ENCODE results near the gene SMIM12. TPM values are rescaled to one million over a fixed set of nuclear protein-coding genes. Genes with fewer than 3 reads are reported as not detected.

Gene SMIM12
- total and polyA plus RNA-seq, 3 donors from 2014 or later, result 25.8 to 52.3 (median 27.1) TPM

DNA sequence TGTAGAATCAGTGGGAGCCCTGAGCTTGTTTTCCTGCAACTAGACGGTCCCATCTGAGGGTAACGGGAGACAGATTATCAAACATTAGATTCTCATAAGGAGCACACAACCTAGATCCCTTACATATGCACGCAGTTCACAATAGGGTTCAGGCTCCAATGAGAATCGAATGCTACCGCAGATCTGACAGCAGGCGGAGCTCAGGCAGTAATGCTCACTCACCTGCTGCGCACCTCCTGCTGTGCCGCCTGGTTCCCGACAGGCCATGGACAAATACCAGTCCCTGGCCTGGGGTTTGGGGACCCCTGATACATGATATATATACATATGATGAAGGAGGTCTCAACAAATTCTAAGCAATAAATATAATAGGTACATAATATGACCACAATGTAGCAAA is 19.7 kb upstream of the SMIM12 start:
- no peak overlapping the region for H3K27ac ChIP-seq
- no peak for TF ChIP-seq POLR2A (IDR thresholded peaks at IDR 0.05)
- TF ChIP-seq, protein P1, sequence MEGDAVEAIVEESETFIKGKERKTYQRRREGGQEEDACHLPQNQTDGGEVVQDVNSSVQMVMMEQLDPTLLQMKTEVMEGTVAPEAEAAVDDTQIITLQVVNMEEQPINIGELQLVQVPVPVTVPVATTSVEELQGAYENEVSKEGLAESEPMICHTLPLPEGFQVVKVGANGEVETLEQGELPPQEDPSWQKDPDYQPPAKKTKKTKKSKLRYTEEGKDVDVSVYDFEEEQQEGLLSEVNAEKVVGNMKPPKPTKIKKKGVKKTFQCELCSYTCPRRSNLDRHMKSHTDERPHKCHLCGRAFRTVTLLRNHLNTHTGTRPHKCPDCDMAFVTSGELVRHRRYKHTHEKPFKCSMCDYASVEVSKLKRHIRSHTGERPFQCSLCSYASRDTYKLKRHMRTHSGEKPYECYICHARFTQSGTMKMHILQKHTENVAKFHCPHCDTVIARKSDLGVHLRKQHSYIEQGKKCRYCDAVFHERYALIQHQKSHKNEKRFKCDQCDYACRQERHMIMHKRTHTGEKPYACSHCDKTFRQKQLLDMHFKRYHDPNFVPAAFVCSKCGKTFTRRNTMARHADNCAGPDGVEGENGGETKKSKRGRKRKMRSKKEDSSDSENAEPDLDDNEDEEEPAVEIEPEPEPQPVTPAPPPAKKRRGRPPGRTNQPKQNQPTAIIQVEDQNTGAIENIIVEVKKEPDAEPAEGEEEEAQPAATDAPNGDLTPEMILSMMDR (IDR thresholded peaks at IDR 0.05), result no peak
- H3K27me3 ChIP-seq, result no peaks in the 10 kb centered on the region
- H3K36me3 ChIP-seq (ENCODE audit: low read depth, missing control alignments), result no peaks in the 10 kb centered on the region
- no peaks in the 10 kb centered on the region for H3K4me1 ChIP-seq
- WGBS, 2 donors, result 43 to 59% methylated on average over 9 of the region's 9 CpGs
- DNase-seq, result no peak
- intact Hi-C loops (cut with DNase I; ENCODE audit: low total_unique reads), result loop anchor here (10.0 kb wide), 1 partner anchor 106 kb away; the partner anchor contains the start of gene TMEM35B
- H3K4me3 ChIP-seq, result no peak overlapping the region
- H3K9me3 ChIP-seq, result no peaks in the 10 kb centered on the region

GRCh38 chr1:34876406-34876805 is 16.9 kb upstream of the SMIM12 start:
- Histone ChIP-seq H3K4me1 (no peaks in the 10 kb centered on the region), H3K4me3 (no peak overlapping the region), H3K27ac (no peak overlapping the region), H3K9me3 (no peaks in the 10 kb centered on the region), H3K36me3 (ENCODE audit: low read depth, missing control alignments) (no peaks in the 10 kb centered on the region), H3K27me3 (no peaks in the 10 kb centered on the region)
- intact Hi-C loops (cut with DNase I; ENCODE audit: low total_unique reads), result loop anchor here (10.0 kb wide), 1 partner anchor 108 kb away; the partner anchor contains the start of gene TMEM35B
- 86% methylated on average over 7 of the region's 7 CpGs for WGBS, 2 donors
- TF ChIP-seq, protein P1 (IDR thresholded peaks at IDR 0.05), result no peak
- TF ChIP-seq POLR2A (IDR thresholded peaks at IDR 0.05), result no peak
- no peak for DNase-seq

DNA sequence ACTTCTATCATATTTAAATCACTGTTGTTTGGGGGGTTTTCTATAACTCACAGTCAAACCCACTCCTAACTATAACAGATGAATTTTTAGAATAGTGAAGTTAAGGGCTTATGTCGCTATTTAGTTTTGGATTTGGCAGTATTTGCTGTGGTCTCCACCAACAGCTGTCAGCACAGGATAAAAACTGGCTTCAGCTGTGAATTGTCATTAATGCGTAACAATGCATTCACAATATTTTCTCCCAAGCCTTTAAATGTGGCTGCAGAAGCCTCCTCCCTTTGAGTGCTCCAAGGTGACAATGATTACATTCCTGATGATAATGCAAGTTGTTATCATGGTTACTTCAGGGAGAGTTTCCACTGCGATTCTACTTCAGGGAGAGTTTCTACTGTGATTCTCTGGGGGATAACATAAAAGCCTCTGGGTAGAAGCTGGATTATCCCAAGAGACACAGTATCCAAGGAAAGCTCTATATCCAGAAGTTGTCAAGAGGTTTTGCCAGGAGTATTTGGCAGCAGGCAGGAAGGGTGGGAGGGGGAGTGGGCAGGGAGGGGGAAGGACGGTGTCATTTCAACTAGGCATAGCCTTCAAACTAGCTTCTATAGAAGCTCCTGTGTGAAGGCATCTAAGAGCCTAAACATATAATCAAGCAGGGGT is 14.9 kb upstream of the SMIM12 start:
- WGBS, 2 donors, result 58 to 68% methylated on average over 4 of the region's 4 CpGs
- Histone ChIP-seq H3K27ac (no peak overlapping the region), H3K27me3 (no peaks in the 10 kb centered on the region), H3K36me3 (ENCODE audit: low read depth, missing control alignments) (no peaks in the 10 kb centered on the region), H3K9me3 (no peaks in the 10 kb centered on the region), H3K4me1 (no peaks in the 10 kb centered on the region), H3K4me3 (no peak overlapping the region)
- TF ChIP-seq, protein P1 (IDR thresholded peaks at IDR 0.05), result no peak
- no peak for TF ChIP-seq POLR2A (IDR thresholded peaks at IDR 0.05)
- intact Hi-C loops (cut with DNase I; ENCODE audit: low total_unique reads), result loop anchor here (10.0 kb wide), 1 partner anchor 110 kb away; the partner anchor contains the start of gene TMEM35B
- DNase-seq, result no peak

DNA sequence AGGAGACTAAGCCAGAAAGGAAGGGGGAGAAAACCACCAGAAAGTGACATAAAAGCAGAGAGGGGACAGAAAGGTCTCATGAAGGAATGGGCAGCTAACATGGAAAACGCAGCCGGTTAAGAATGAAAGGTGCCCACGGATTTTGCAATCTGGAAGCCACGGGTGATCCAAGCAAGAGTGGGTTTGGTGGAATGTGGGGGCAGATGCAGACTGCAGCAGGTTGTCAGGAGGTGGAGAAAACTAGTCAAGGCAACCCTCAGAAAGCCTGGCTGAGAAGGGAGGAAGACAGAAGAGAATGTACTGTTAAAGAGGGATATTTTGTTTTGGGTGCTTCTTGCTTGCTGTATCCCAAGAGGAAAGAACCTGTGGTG is 12.6 kb upstream of the SMIM12 start:
- Histone ChIP-seq H3K36me3 (ENCODE audit: low read depth, missing control alignments) (no peaks in the 10 kb centered on the region), H3K4me3 (no peak overlapping the region), H3K27ac (no peak overlapping the region), H3K4me1 (no peaks in the 10 kb centered on the region), H3K9me3 (no peaks in the 10 kb centered on the region), H3K27me3 (no peaks in the 10 kb centered on the region)
- no peak for DNase-seq
- intact Hi-C loops (cut with DNase I; ENCODE audit: low total_unique reads), result loop anchor here (10.0 kb wide), 1 partner anchor 113 kb away; the partner anchor contains the start of gene TMEM35B
- TF ChIP-seq POLR2A (IDR thresholded peaks at IDR 0.05), result no peak
- WGBS, 2 donors, result 63 to 68% methylated on average over 4 of the region's 4 CpGs

- Histone ChIP-seq H3K36me3 (ENCODE audit: low read depth, missing control alignments) (no peaks in the 10 kb centered on the region), H3K4me3 (no peak overlapping the region), H3K9me3 (no peaks in the 10 kb centered on the region), H3K4me1 (no peaks in the 10 kb centered on the region), H3K27ac (no peak overlapping the region), H3K27me3 (no peaks in the 10 kb centered on the region)
- 68 to 78% methylated on average over 16 to 17 of the region's 17 CpGs for WGBS, 2 donors
- no peak for TF ChIP-seq POLR2A (IDR thresholded peaks at IDR 0.05)
- TF ChIP-seq, protein P1 (IDR thresholded peaks at IDR 0.05), result no peak
- intact Hi-C loops (cut with DNase I; ENCODE audit: low total_unique reads), result loop anchor here (10.0 kb wide), 1 partner anchor 113 kb away; the partner anchor contains the start of gene TMEM35B
- DNase-seq, result peak; percentile 67
Measured at GRCh38 chr1:34871443-34872132, 12.0 kb upstream of the SMIM12 start.
